Left ventricle myocardium inferior (tissue), 1 donor: ENCODE results near the gene KLHL29. TPM values are rescaled to one million over a fixed set of nuclear protein-coding genes. Genes with fewer than 3 reads are reported as not detected.

ENCODE experiments used
- DNase-seq: peaks from one replicate; pipeline ENCODE4 v3.0.0-alpha.2; 2020
- H3K27ac ChIP-seq: fragments of 200-600 bp; replicated peaks from 2 replicates; pipeline ENCODE4 v1.8.0; 2021
- H3K27me3 ChIP-seq: fragments of 200-600 bp; 2 replicates; pipeline ENCODE4 v1.8.0; 2021; ENCODE audit warnings: low read depth
- H3K36me3 ChIP-seq: fragments of 200-600 bp; 2 replicates; pipeline ENCODE4 v1.8.0; 2021
- H3K4me1 ChIP-seq: fragments of 200-600 bp; 2 replicates; pipeline ENCODE4 v1.8.0; 2021
- H3K4me3 ChIP-seq: fragments of 200-600 bp; 2 replicates; pipeline ENCODE4 v1.8.0; 2021; ENCODE audit warnings: mild to moderate bottlenecking, moderate library complexity
- H3K9me3 ChIP-seq: fragments of 200-600 bp; replicated peaks from 2 replicates; pipeline ENCODE4 v1.8.0; 2021
- intact Hi-C: fragments of 100-400 bp; cut with micrococcal nuclease; formaldehyde crosslinking; loops from one replicate; pipeline ENCODE4 v1.11.0; 2022
- total RNA-seq: library from RNA; stranded (reverse); fragmentation: NEBNext Ultra II Directional; extraction: Animal tissue kit (Norgen Biotek cat#: 25700); gene quantifications from one replicate; pipeline ENCODE4 v1.2.1, GENCODE V29; 2021
- TF ChIP-seq, protein P1 (sequence below): fragments of 200-600 bp; IDR thresholded peaks from 2 replicates; pipeline ENCODE4 v1.8.0; 2021; ENCODE audit warnings: antibody characterized with exemption, mild to moderate bottlenecking, borderline replicate concordance
- donor health status: DM: no; HTN: yes; CAD: no; lungs with severe emphysema.

KLHL29 gene
- total RNA-seq, 1 donor from 2014 or later: 1.1 TPM

DNA sequence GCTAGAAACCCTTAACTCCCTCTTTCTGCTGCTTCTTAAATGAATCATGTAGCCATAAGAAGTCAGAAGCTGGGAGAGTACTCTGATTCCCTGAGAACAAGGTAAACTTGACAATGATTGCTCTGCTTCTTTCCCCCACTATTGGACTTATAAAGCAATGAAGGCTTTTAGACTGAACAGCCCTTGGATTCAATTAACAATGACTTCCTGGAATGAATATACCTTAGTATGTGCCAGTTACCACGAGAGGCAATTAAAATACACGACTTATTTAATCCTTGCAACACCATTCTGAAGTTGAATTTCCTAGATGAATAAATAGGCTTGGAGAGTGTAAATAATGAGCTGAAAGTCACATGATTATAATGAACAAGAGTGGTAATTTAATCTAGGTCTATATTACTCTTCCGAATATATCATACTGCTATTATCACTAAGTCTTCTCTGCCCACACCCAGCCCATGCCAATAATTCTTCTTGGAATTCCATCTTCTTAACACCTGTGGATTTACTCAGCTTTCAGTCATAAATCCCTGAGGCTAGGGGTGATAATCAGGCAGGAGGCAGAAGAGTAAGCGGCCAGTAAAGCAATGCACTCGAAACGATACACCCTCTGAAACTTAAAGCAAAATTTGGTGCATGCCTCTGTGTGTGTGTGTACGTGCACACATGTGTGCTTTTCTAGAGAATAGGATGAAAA, 371.8 kb downstream of the KLHL29 start:
- DNase-seq: no peak
- Histone ChIP-seq H3K4me1 (peaks cover 22% of the 10 kb centered on the region), H3K27ac (no peak overlapping the region), H3K27me3 (no peaks in the 10 kb centered on the region), H3K4me3 (no peak overlapping the region), H3K36me3 (peaks cover 27% of the 10 kb centered on the region), H3K9me3 (no peaks in the 10 kb centered on the region)
- TF ChIP-seq, protein P1, sequence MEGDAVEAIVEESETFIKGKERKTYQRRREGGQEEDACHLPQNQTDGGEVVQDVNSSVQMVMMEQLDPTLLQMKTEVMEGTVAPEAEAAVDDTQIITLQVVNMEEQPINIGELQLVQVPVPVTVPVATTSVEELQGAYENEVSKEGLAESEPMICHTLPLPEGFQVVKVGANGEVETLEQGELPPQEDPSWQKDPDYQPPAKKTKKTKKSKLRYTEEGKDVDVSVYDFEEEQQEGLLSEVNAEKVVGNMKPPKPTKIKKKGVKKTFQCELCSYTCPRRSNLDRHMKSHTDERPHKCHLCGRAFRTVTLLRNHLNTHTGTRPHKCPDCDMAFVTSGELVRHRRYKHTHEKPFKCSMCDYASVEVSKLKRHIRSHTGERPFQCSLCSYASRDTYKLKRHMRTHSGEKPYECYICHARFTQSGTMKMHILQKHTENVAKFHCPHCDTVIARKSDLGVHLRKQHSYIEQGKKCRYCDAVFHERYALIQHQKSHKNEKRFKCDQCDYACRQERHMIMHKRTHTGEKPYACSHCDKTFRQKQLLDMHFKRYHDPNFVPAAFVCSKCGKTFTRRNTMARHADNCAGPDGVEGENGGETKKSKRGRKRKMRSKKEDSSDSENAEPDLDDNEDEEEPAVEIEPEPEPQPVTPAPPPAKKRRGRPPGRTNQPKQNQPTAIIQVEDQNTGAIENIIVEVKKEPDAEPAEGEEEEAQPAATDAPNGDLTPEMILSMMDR: no peak
- intact Hi-C loops: no loop called here

DNA sequence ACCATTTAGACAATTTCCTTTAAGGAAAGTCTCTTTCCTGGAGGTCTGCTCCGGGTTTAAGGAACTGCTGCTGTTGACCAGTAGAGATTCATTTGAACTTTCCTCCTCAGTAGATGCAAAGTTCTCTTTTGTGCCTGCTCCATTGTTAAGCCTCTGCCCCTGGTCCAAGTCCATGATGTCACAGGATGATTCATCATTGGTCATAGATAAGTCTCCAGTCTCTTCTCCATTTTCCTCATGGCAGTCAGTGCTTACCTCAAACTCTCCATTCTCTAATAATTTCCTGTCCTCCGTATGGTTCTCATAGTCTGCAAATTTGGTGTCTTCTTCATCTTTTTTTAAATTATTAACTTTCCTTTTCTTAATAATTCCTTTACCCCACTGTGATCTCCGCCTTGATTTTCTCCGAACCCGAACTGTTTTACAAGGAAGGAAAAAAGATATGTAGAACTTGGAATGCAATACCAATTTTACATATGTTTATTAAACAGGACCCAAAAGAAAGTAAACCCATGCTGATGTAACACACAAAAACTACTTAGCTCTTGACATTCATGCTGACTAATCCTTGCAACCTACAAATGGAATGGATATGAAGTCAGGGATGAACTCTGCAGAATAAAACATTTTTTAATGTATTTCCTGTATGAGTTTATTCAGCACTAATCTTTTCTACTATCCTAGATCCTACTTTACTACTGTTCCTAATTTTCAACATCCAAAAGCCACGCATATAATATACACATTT, 372.9 kb downstream of the KLHL29 start:
- peaks cover 27% of the 10 kb centered on the region for H3K4me1 ChIP-seq
- no peaks in the 10 kb centered on the region for H3K27me3 ChIP-seq
- H3K36me3 ChIP-seq: peaks cover 21% of the 10 kb centered on the region
- H3K27ac ChIP-seq: no peak overlapping the region
- no peaks in the 10 kb centered on the region for H3K9me3 ChIP-seq
- TF ChIP-seq, protein P1: no peak
- intact Hi-C loops: no loop called here
- no peak for DNase-seq
- H3K4me3 ChIP-seq: no peak overlapping the region
